HepG2 (cell line): ENCODE data around the gene EIF6. TPM values are rescaled to one million over a fixed set of nuclear protein-coding genes. Genes with fewer than 3 reads are reported as not detected.

Source experiments
- ATF2 ChIP-seq: sonication (generic); formaldehyde crosslinking; IDR thresholded peaks from 2 replicates; pipeline ENCODE4 v1.4.0; 2020; ENCODE audit warnings: missing genetic modification reagents
- DBP ChIP-seq: sonication (generic); formaldehyde crosslinking; IDR thresholded peaks from 2 replicates; pipeline ENCODE4 v1.4.0; 2020; ENCODE audit warnings: missing genetic modification reagents; ENCODE audit errors: not compliant biosample characterization
- THAP9 ChIP-seq: sonication (generic); formaldehyde crosslinking; IDR thresholded peaks from 2 replicates; pipeline ENCODE4; 2020; ENCODE audit warnings: missing genetic modification reagents, mild to moderate bottlenecking, borderline replicate concordance
- TIGD3 ChIP-seq: sonication (generic); formaldehyde crosslinking; IDR thresholded peaks from 2 replicates; pipeline ENCODE4 v1.5.1; 2020; ENCODE audit warnings: mild to moderate bottlenecking, missing genetic modification reagents, borderline replicate concordance
- ZBED4 ChIP-seq: sonication (generic); formaldehyde crosslinking; IDR thresholded peaks from 2 replicates; pipeline ENCODE4 v1.4.0; 2020; ENCODE audit warnings: missing genetic modification reagents, borderline replicate concordance
- ZNF264 ChIP-seq: sonication (generic); formaldehyde crosslinking; IDR thresholded peaks from 2 replicates; pipeline ENCODE4 v1.4.0; 2020; ENCODE audit warnings: missing genetic modification reagents
- polyA plus RNA-seq, 8 experiments: library from polyadenylated mRNA; depleted of rRNA in 3 of 8; stranded (reverse) in 7 of 8; unstranded in 1 of 8; fragments of >200 nt; fragmentation: Illumina TruSeq in 4 of 8; extraction: Trizol in 4 of 8; gene quantifications; 2 replicates each; pipeline versions ENCODE4 v1.2.1 to v1.2.3, GENCODE V29; 2011 to 2016; ENCODE audit warnings: low read depth in 4 of 8, missing spikeins in 1 of 8, mixed read lengths in 1 of 8; ENCODE audit not compliant: insufficient read depth in 1 of 8
- total RNA-seq, 5 experiments: library from RNA; depleted of rRNA; stranded (reverse); fragments of >200 nt; fragmentation: Illumina TruSeq; extraction: Trizol; gene quantifications; 2 replicates each; pipeline ENCODE4 v1.2.3, GENCODE V29; 2016; ENCODE audit warnings: low read depth in 1 of 5
- TF ChIP-seq, protein P1 (sequence below), 2 experiments: fragments of 450-650 bp in 1 of 2; sonication (generic) in 1 of 2; formaldehyde crosslinking; IDR thresholded peaks; 2 replicates each; pipeline versions ENCODE4 v1.5.0 to v1.8.0; 2020 to 2022; ENCODE audit warnings: mild to moderate bottlenecking in 1 of 2, missing genetic modification reagents in 1 of 2
- TF ChIP-seq, protein P2 (sequence below): sonication (generic); formaldehyde crosslinking; conservative IDR thresholded peaks from 2 replicates; pipeline ENCODE4 v1.4.0; 2020; ENCODE audit warnings: missing genetic modification reagents
- TF ChIP-seq, protein P3 (sequence below): sonication (generic); formaldehyde crosslinking; IDR thresholded peaks from 2 replicates; pipeline ENCODE4 v1.8.1; 2023; ENCODE audit warnings: mild to moderate bottlenecking, moderate library complexity, missing genetic modification reagents

Gene EIF6
- total and polyA plus RNA-seq, 2 of the 13 experiments (the other 11 are each of a cell fraction or from before 2014, with no cell fraction given): 462 to 466 TPM

DNA sequence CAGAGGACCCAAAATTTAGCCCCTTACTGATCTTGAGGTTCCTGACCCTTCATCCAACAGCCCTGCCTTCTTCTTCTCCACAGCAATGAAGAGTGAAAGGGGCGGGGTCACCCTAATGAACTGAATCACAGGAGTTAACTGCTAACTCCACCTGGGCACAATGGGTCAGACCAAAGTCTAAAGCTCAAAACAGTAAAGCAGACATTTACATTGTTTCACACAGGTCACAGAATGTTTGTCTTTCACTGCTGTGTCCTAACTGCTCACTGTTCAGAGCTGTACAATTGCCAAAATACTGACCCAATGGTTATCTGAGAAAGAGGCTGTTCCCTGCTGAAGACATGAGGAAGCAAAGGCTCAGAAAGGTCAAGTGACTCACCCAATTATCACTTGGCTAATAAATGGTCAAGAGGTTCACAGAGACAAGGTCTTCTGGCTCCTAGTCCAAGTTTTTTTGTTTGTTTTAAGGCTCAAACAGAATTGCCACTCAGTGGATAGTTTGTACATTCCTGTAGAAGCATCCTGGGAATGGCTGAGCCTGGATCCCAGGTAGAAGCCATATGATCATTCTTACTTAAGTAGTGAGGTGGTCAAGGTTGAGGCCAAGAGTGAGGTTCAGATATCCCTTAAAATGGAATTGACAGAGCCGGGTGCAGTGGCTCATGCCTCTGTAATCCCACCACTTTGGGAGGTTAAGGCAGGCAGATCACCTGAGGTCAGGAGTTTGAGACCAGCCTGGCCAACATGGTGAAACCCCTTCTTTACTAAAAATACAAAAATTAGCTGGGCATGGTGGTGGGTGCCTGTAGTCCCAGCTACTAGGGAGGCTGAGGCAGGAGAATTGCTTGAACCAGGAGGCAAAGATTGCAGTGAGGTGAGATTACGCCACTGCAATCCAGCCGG is 42.8 kb upstream of the EIF6 start (continued):
- TF ChIP-seq, protein P1, sequence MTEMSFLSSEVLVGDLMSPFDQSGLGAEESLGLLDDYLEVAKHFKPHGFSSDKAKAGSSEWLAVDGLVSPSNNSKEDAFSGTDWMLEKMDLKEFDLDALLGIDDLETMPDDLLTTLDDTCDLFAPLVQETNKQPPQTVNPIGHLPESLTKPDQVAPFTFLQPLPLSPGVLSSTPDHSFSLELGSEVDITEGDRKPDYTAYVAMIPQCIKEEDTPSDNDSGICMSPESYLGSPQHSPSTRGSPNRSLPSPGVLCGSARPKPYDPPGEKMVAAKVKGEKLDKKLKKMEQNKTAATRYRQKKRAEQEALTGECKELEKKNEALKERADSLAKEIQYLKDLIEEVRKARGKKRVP (CRISPR knock-in tag; IDR thresholded peaks at IDR 0.05): peak in 1 of 2 experiments; percentile 88; a peak in 2 of 4 replicates
- TF ChIP-seq ZNF264 (CRISPR knock-in tag) (peak; percentile 98), ATF2 (CRISPR knock-in tag) (peak; percentile 92), ZBED4 (CRISPR knock-in tag) (peak; percentile 98), DBP (peak; percentile 63), THAP9 (CRISPR knock-in tag) (no peak), TIGD3 (no peak; the same call in 1 of the 2 replicates)
- TF ChIP-seq, protein P2, sequence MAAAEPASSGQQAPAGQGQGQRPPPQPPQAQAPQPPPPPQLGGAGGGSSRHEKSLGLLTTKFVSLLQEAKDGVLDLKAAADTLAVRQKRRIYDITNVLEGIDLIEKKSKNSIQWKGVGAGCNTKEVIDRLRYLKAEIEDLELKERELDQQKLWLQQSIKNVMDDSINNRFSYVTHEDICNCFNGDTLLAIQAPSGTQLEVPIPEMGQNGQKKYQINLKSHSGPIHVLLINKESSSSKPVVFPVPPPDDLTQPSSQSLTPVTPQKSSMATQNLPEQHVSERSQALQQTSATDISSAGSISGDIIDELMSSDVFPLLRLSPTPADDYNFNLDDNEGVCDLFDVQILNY (CRISPR knock-in tag): no peak
- TF ChIP-seq, protein P3, sequence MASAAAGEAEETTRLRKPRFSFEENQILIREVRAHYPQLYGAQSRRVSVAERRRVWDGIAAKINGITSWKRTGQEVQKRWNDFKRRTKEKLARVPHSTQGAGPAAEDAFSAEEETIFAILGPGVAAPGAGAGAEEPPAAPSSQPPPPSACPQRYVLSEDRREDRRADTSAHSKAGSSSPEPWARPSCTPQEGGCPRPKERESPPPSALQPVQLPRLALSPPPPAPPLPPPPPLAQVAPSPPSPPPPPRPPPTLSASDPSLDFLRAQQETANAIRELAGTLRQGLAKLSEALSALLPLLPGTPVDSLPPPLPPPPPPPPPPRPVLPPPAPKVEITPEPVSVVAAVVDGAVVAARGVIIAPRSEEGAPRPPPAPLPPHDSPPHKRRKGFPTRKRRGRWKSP (CRISPR knock-in tag): peak; percentile 82; the same call in 1 of the 2 replicates
